HPDE6-E6E7 (cell line): Measurements from ENCODE around the gene HECW1.

Experiments used
- DNase-seq: peaks from one replicate; pipeline ENCODE4 v3.0.0; 2011; ENCODE audit warnings: missing footprints; ENCODE audit errors: extremely low spot score

HECW1 gene

DNA sequence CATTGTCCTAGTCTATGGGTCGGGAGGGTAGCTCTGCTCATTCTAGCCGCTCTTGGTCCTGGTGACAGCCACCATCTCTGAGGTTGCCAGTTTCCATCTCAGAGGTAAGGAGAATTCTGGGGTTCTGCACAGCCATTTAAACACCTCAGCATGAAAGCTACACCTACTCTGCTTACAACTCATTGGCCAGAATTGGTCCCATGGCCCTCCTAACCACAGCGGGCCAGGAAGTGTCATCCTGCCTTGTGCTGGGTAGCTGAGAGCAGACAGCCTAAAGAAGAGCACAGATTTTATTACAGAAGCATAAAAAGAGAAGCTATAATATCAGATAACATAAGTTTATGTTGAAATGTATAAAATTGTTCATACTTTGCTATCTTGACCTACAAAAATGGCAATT is 152.7 kb downstream of the HECW1 start:
- DNase-seq = no peak

GRCh38 chr7:43273939-43274719 is 161.7 kb downstream of the HECW1 start:
- DNase-seq = no peak

GRCh38 chr7:43274752-43275151 is 162.3 kb downstream of the HECW1 start:
- DNase-seq = no peak

DNA sequence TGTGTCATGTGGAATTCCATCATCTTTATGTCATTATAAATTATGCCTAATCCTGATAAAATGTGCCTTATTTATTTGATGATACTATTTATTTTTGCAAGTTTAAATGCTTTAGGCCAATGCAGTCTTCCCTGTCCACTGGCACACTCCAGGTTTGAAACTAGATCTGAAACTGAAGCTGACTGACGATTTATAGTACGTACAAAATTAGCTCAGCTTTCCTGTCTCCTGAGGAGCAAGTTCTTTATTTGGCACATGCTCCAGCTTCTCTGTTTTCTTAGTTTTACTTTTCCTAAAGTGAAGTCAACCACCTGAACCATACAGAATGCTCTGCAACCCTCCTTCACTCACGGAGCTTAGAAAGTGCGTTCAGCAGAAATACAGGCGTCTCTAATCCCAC is 164.1 kb downstream of the HECW1 start:
- DNase-seq = no peak

GRCh38 chr7:43278088-43278644 is 165.7 kb downstream of the HECW1 start:
- DNase-seq = no peak

- no peak for DNase-seq
Measured at GRCh38 chr7:43281268-43281667, 168.8 kb downstream of the HECW1 start.

- DNase-seq = no peak
Measured at GRCh38 chr7:43283706-43284105, 171.3 kb downstream of the HECW1 start.

- no peak for DNase-seq
Measured at GRCh38 chr7:43289826-43290225, 177.4 kb downstream of the HECW1 start.

DNA sequence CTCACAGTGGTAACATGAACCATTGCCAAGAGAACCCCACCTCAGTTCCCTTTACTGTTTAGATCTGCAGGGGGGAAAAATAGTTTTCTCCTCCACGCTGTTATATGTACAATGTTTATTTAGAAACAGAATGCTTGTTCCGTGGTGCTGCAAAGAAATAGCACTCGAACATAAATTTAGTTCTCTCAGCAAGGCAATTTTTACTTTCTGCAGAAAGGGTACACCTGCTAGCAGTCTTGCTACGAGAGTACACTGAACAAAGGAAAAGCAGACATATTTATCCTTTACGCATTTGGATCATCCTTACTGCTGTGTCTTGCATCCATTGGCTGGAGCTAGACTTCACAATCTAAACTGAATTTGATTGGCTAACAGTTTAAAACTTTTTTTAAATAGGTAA is 178.5 kb downstream of the HECW1 start:
- no peak for DNase-seq

GRCh38 chr7:43291789-43292188 is 179.3 kb downstream of the HECW1 start:
- DNase-seq = no peak

- no peak for DNase-seq
Measured at GRCh38 chr7:43292384-43292783, 179.9 kb downstream of the HECW1 start.

- DNase-seq = peak; percentile 47
Measured at GRCh38 chr7:43294080-43294630, 181.7 kb downstream of the HECW1 start.

DNA sequence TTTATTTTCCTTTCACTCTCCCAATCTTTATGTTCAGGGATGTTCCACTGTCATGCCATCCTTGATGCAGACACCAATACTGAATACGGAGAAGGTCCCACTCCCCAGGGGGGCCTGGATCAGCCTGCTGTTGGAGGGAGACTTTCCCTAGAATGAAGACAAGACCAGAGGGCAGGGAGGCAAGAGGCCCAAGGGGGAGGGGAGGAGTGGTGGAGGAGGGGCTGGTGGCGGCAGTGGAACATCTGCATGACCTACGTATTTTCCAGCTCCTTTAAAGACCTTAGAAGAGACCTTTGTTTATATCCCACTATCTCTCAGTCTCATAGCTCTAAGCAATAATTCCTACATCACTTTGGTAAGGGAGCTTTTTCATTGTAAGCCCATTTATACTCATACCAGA is 183.0 kb downstream of the HECW1 start:
- DNase-seq = no peak

DNA sequence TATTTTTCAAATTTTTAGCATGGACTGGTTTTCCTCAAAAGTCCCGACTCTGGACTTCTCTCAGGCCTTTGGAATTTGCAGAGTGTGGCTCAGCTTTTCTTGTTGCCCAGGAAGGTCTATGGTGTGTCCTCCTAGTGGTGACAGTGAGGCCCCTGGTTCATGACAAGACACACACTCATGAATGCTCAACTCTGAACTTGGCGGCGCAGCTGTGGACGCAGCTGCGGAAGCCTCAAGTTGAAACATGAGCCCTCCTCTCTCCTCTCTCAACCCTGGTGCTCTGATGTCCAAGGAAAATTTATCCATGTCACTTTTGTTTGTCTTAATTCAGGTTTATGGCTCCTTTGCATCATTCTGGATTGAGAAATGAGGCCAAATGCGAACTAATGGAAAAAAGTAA is 183.9 kb downstream of the HECW1 start:
- DNase-seq = no peak

GRCh38 chr7:43298617-43299016 is 186.2 kb downstream of the HECW1 start:
- DNase-seq = no peak

- no peak for DNase-seq
Measured at GRCh38 chr7:43300121-43300520, 187.7 kb downstream of the HECW1 start.

GRCh38 chr7:43302211-43302711 is 189.8 kb downstream of the HECW1 start:
- DNase-seq = peak; percentile 65

DNA sequence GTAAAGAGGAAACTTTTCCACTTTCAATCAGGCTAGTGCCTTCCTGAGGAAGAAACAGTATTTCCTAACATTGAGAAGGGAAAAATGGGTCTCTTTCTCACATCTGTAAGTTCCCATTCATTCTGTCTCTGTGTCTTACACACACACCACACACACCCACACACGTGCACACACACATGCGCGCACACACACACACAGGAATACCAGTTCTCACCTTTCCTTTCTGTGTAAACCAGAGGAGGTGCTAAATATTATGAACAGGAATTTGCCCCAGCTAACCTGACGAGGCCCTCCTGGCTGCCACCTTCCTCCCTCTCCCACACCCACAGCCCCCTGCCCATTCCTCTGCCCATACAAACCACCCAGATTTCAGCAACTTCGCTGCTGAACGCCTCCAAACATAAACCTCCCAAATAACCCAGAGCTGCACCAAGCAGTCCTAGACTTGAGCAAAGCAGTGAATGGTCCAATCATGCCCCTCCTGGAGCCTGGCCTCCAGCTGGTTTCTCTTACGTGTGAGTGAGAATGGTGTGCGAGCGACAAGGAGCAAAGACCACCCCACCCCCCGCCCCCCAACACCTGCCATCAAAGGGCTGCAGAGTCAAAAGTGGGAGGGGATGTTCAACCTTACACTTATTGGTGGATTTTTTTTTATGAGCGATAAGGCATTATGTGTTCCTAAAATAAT is 190.5 kb downstream of the HECW1 start:
- DNase-seq = no peak

DNA sequence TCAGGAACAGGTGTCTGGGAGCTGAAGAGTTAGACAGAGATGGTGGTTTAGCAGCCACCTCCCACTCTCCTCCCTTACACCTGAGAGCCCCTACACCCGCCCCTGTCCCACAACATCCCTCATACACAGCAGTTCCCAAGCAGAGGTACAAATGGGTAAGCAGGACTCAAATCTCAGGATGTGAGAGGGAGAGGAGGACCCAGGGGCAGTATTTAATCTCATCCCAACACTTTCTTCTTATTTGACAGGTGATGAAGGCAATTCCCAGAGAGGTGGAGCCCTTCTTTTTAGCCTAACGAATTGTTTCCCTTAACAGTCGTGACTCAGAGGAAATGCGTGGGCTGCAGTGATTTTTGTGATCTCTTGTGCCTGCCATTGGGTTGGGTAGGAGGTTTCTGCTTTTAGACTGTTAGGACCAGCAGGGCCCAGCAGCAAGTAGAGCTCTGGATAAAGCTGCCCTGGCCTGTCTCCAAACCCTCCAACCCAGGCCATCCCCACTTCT is 191.3 kb downstream of the HECW1 start:
- no peak for DNase-seq

GRCh38 chr7:43306404-43306803 is 194.0 kb downstream of the HECW1 start:
- no peak for DNase-seq

DNA sequence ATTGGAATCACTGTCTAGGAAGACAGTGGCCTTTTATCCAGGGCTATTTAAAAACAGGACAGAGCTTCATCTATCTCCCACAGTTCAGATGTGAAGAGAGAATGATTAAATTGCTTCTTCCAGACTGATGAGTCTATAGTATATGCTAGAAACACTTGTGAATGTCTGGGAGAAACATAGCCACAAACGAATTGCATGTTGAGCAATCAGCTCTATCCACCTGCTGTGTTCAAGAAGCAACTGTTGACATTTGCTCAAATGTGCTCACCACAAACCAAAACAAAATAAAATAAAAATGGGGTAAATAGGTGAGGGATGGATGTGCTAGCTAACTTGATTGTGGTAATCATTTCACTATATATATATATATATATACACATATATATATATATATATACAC is 195.1 kb downstream of the HECW1 start:
- no peak for DNase-seq

- DNase-seq = no peak
Measured at GRCh38 chr7:43308913-43309705, 196.7 kb downstream of the HECW1 start.
